CD14-positive monocyte (primary cell): ENCODE measurements around the gene HOXC11. TPM values are rescaled to one million over a fixed set of nuclear protein-coding genes. Genes with fewer than 3 reads are reported as not detected.

Experiments
- DNase-seq, 3 donors: peaks; one replicate each; pipeline ENCODE4 v3.0.0-alpha.2; 2011 to 2022
- H2AFZ ChIP-seq: 2 replicates; pipeline ENCODE4 v1.6.0; 2012; ENCODE audit warnings: mild to moderate bottlenecking, low read depth, low read length, inconsistent platforms; ENCODE audit not compliant: insufficient read depth, poor library complexity, severe bottlenecking
- H3K27ac ChIP-seq, 2 donors: 1 replicate in 1 of 2; 2 replicates in 1 of 2; pipeline ENCODE4 v1.5.1; 2012 to 2013; ENCODE audit warnings: low read length in 2 of 2, control low read depth in 1 of 2, inconsistent platforms in 1 of 2, low read depth in 1 of 2, mild to moderate bottlenecking in 1 of 2
- H3K27me3 ChIP-seq, 2 donors: one replicate each; pipeline versions ENCODE4 v1.6.0 to v1.6.1; 2011 to 2013; ENCODE audit warnings: low read length in 2 of 2; ENCODE audit not compliant: control insufficient read depth in 2 of 2, insufficient read depth in 2 of 2
- H3K36me3 ChIP-seq, 2 donors: replicated peaks in 1 of 2; 1 replicate in 1 of 2; 2 replicates in 1 of 2; pipeline versions ENCODE4 v1.5.1 to v1.6.1; 2012 to 2013; ENCODE audit warnings: low read length in 2 of 2, control low read depth in 1 of 2, inconsistent platforms in 1 of 2, mild to moderate bottlenecking in 1 of 2; ENCODE audit not compliant: insufficient read depth in 2 of 2, control insufficient read depth in 1 of 2
- H3K4me1 ChIP-seq, 2 donors: 1 replicate in 1 of 2; 2 replicates in 1 of 2; pipeline versions ENCODE4 v1.5.1 to v1.6.1; 2012 to 2013; ENCODE audit warnings: low read length in 2 of 2, control low read depth in 1 of 2, inconsistent platforms in 1 of 2, mild to moderate bottlenecking in 1 of 2, moderate library complexity in 1 of 2; ENCODE audit not compliant: insufficient read depth in 2 of 2, control insufficient read depth in 1 of 2
- H3K4me2 ChIP-seq: replicated peaks from 2 replicates; pipeline ENCODE3; 2012; ENCODE audit warnings: low read length, moderate library complexity, mild to moderate bottlenecking; ENCODE audit not compliant: poor library complexity, severe bottlenecking; ENCODE audit errors: extremely low read depth
- H3K4me3 ChIP-seq, 3 experiments: fragments of 200-600 bp in 1 of 3; sonication (generic) in 1 of 3; replicated peaks in 1 of 3; 1 replicate in 2 of 3; 2 replicates in 1 of 3; pipeline ENCODE4 v1.5.1; 2011 to 2013; ENCODE audit warnings: low read length in 3 of 3, mild to moderate bottlenecking in 3 of 3, control low read depth in 2 of 3, low read depth in 2 of 3, inconsistent platforms in 1 of 3, moderate library complexity in 1 of 3
- H3K79me2 ChIP-seq: 2 replicates; pipeline ENCODE4 v1.6.0; 2012; ENCODE audit warnings: mild to moderate bottlenecking, control low read depth, inconsistent platforms, low read length, moderate library complexity; ENCODE audit not compliant: insufficient read depth
- H3K9ac ChIP-seq: 2 replicates; pipeline ENCODE4 v1.6.0; 2017; ENCODE audit warnings: low read length, mild to moderate bottlenecking; ENCODE audit not compliant: insufficient read depth, poor library complexity, severe bottlenecking
- H3K9me3 ChIP-seq, 2 donors: replicated peaks in 1 of 2; 1 replicate in 1 of 2; 2 replicates in 1 of 2; pipeline versions ENCODE4 v1.5.1 to v1.6.1; 2012 to 2013; ENCODE audit warnings: low read length in 2 of 2, control low read depth in 1 of 2; ENCODE audit not compliant: control insufficient read depth in 1 of 2, insufficient read depth in 1 of 2
- H4K20me1 ChIP-seq: 2 replicates; pipeline ENCODE4 v1.6.0; 2012; ENCODE audit warnings: mild to moderate bottlenecking, low read length, control low read depth, moderate library complexity; ENCODE audit not compliant: insufficient read depth
- H3K27ac Mint-ChIP-seq, 7 donors: one replicate each; pipeline ENCODE4 v1.8.0; 2020; ENCODE audit warnings: mild to moderate bottlenecking in 7 of 7, mixed read lengths in 7 of 7, moderate library complexity in 6 of 7, inconsistent platforms in 2 of 7
- H3K27me3 Mint-ChIP-seq, 3 donors: one replicate each; pipeline ENCODE4 v1.8.0; 2021 to 2022; ENCODE audit warnings: low read depth in 3 of 3, mild to moderate bottlenecking in 3 of 3, mixed read lengths in 3 of 3, moderate library complexity in 3 of 3, inconsistent platforms in 1 of 3
- H3K36me3 Mint-ChIP-seq, 2 donors: one replicate each; pipeline ENCODE4 v1.8.0; 2020; ENCODE audit warnings: mixed read lengths in 2 of 2, inconsistent platforms in 1 of 2, mild to moderate bottlenecking in 1 of 2
- H3K4me1 Mint-ChIP-seq: one replicate; pipeline ENCODE4 v1.8.0; 2020; ENCODE audit warnings: mild to moderate bottlenecking, mixed read lengths
- H3K4me3 Mint-ChIP-seq, 2 donors: one replicate each; pipeline ENCODE4 v1.8.0; 2020; ENCODE audit warnings: mild to moderate bottlenecking in 2 of 2, mixed read lengths in 2 of 2, moderate library complexity in 1 of 2
- H3K9me3 Mint-ChIP-seq, 7 donors: one replicate each; pipeline ENCODE4 v1.8.0; 2020 to 2022; ENCODE audit warnings: mixed read lengths in 7 of 7, mild to moderate bottlenecking in 6 of 7, moderate library complexity in 6 of 7, inconsistent platforms in 2 of 7
- WGBS: methylation state at CpG from one replicate; pipeline ENCODE4 v1.1.5; 2013; ENCODE audit warnings: missing lambda C conversion rate; ENCODE audit not compliant: insufficient coverage; 5-methylcytosine and 5-hydroxymethylcytosine counted together
- intact Hi-C, 2 donors: fragments of 100-400 bp; cut with micrococcal nuclease; formaldehyde crosslinking; loops; one replicate each; pipeline versions ENCODE4 v1.15.0 to v1.15.1; 2023
- polyA plus RNA-seq, 3 donors: library from polyadenylated mRNA; depleted of rRNA in 1 of 3; unstranded in 2 of 3; stranded (reverse) in 1 of 3; fragments of 300-500 nt in 2 of 3; fragments of >200 nt in 1 of 3; fragmentation: Illumina TruSeq in 2 of 3; gene quantifications; 1 replicate in 2 of 3; 2 replicates in 1 of 3; pipeline ENCODE4 v1.2.3, GENCODE V29; 2012 to 2021
- TF ChIP-seq, protein P1 (sequence below): fragments of 200-600 bp; IDR thresholded peaks from one replicate; pipeline ENCODE4 v1.8.0; 2022; ENCODE audit warnings: antibody characterized with exemption, mild to moderate bottlenecking

Gene HOXC11
- polyA plus RNA-seq, 3 donors, result not detected

DNA sequence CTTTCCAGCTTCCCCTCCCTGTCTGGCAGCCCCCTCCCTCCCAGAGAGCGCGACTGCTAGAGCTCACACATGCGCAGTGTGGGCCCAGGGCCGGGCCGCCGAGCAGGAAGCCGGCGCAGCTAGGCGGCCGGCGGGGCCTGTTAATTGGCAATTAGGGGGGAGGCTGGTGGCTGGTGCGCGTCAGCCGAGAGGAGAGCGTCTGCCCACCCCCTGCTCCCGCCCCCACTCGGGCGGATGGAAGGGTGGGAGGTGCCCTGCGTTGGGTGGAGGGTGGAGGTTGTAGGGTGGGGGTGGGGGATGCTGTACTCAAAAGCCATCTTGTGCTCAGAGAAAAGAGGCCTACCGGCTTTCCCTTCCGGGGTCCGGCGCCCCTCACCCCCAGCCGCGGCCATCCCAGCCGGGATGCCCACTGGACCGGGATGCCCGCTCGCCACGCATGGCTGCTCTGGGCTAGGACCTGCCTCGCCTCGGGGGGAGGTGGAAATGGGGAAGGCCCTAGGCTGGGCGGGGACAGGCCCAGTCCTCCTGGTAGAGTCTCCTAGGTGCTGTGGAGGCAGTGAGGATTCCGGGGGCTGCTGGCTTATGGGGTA is 45.0 kb downstream of the HOXC11 start:
- Mint-ChIP-seq H3K4me3 (peak overlapping the region; percentile 63 to 83), H3K27ac (no peak overlapping the region), H3K4me1 (peaks cover 27% of the 10 kb centered on the region), H3K36me3 (peaks cover 0 to 4% of the 10 kb centered on the region in 2 donors), H3K9me3 (peaks cover 0 to 45% (median 14%) of the 10 kb centered on the region in 7 donors), H3K27me3 (peaks cover 96 to 100% (median 100%) of the 10 kb centered on the region in 3 donors)
- peaks cover 10 to 41% of the 10 kb centered on the region in 2 donors for H3K9me3 ChIP-seq
- no peaks in the 10 kb centered on the region for H3K36me3 ChIP-seq
- no peaks in the 10 kb centered on the region for H4K20me1 ChIP-seq
- WGBS, result 2% methylated on average over 25 of the region's 34 CpGs
- peaks cover 14 to 16% of the 10 kb centered on the region in 2 donors for H3K4me1 ChIP-seq
- peak overlapping the region; percentile 69 for H3K4me2 ChIP-seq
- no peaks in the 10 kb centered on the region for H3K79me2 ChIP-seq
- no peak for DNase-seq
- peaks cover 95 to 100% of the 10 kb centered on the region in 2 donors for H3K27me3 ChIP-seq
- H3K4me3 ChIP-seq, result peak overlapping the region; percentile 12 to 64 (median 16)
- H3K27ac ChIP-seq, result no peak overlapping the region
- peak overlapping the region; percentile 76 for H2AFZ ChIP-seq
- H3K9ac ChIP-seq, result no peak overlapping the region
- TF ChIP-seq, protein P1, sequence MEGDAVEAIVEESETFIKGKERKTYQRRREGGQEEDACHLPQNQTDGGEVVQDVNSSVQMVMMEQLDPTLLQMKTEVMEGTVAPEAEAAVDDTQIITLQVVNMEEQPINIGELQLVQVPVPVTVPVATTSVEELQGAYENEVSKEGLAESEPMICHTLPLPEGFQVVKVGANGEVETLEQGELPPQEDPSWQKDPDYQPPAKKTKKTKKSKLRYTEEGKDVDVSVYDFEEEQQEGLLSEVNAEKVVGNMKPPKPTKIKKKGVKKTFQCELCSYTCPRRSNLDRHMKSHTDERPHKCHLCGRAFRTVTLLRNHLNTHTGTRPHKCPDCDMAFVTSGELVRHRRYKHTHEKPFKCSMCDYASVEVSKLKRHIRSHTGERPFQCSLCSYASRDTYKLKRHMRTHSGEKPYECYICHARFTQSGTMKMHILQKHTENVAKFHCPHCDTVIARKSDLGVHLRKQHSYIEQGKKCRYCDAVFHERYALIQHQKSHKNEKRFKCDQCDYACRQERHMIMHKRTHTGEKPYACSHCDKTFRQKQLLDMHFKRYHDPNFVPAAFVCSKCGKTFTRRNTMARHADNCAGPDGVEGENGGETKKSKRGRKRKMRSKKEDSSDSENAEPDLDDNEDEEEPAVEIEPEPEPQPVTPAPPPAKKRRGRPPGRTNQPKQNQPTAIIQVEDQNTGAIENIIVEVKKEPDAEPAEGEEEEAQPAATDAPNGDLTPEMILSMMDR, result no peak
- intact Hi-C loops, result no loop called here

DNA sequence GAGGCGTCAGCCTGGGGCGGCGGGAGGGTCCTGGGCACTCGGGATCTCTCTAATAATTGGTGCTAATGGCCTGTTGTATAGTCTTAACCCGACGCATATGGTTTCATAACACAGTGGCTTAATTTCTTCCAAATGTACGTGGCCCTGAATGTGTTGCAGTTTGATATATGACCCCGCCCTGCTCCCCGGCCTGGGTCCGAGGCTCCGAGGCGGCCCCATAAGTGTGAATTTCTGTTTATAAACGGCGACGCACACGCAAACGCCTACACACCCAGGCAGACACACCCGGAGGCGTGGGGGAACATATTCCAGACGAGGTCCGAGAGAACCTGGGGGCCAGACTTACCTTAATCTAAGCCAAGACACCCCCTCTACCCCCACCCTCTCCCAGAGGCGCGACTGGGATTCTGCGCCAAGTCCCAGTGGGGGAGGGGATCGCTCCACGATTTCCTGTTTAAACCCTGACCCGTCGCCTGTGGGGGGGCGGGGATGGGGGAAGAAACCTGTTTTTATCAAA is 45.6 kb downstream of the HOXC11 start:
- Histone ChIP-seq H3K36me3 (no peaks in the 10 kb centered on the region), H3K9me3 (peaks cover 10 to 38% of the 10 kb centered on the region in 2 donors), H3K79me2 (no peaks in the 10 kb centered on the region), H3K27ac (no peak overlapping the region), H3K4me2 (peak overlapping the region; percentile 69), H3K9ac (no peak overlapping the region), H3K4me3 (peak overlapping the region in 1 of 3 experiments; percentile 64), H2AFZ (peak overlapping the region; percentile 76), H4K20me1 (no peaks in the 10 kb centered on the region), H3K4me1 (peaks cover 14 to 16% of the 10 kb centered on the region in 2 donors), H3K27me3 (peaks cover 95 to 100% of the 10 kb centered on the region in 2 donors)
- H3K9me3 Mint-ChIP-seq, result peaks cover 0 to 40% (median 14%) of the 10 kb centered on the region in 7 donors
- peak overlapping the region in 1 of 2 donors; percentile 83 for H3K4me3 Mint-ChIP-seq
- peaks cover 96 to 100% (median 100%) of the 10 kb centered on the region in 3 donors for H3K27me3 Mint-ChIP-seq
- peaks cover 27% of the 10 kb centered on the region for H3K4me1 Mint-ChIP-seq
- TF ChIP-seq, protein P1, result no peak
- intact Hi-C loops, result no loop called here
- H3K36me3 Mint-ChIP-seq, result peaks cover 0 to 4% of the 10 kb centered on the region in 2 donors
- H3K27ac Mint-ChIP-seq, result no peak overlapping the region
- DNase-seq, result no peak
- 24% methylated on average over 17 of the region's 29 CpGs for WGBS
